IMR-90 (cell line): ENCODE data around the gene RGS3. TPM values are rescaled to one million over a fixed set of nuclear protein-coding genes. Genes with fewer than 3 reads are reported as not detected.

Source experiments
- ATAC-seq: fragments of 200-7000 bp; cut with Tn5 transposase; 2 replicates; pipeline ENCODE4 v1.9.1; 2020; ENCODE audit warnings: low read depth, mild to moderate bottlenecking, moderate library complexity
- BruUV-seq: library from RNA; stranded (reverse); fragments of 400-500 nt; replicated peaks from 2 replicates; lab custom pipeline; 2021; lab: Mats Ljungman, UMichigan
- CTCF ChIA-PET: fragments of 300-600 bp; formaldehyde crosslinking; extraction: SDS; loops from one replicate; lab custom pipeline; 2021; ENCODE audit warnings: antibody characterized with exemption; lab: Yijun Ruan, JAX
- POLR2A ChIA-PET: fragments of 300-600 bp; sonication (Branson Sonifier 250); formaldehyde crosslinking; loops from one replicate; lab custom pipeline; 2022; ENCODE audit warnings: antibody characterized with exemption; ENCODE audit not compliant: unreplicated experiment; lab: Charles Lee
- DNase-seq: peaks from one replicate; pipeline ENCODE4 v3.0.0; 2013
- H2AFZ ChIP-seq: replicated peaks from 2 replicates; pipeline ENCODE3; 2013; ENCODE audit warnings: low read length, mild to moderate bottlenecking; ENCODE audit not compliant: poor library complexity
- H2AK5ac ChIP-seq: 2 replicates; pipeline ENCODE4 v1.6.1; 2013; ENCODE audit warnings: low read depth, low read length, inconsistent platforms
- H2AK9ac ChIP-seq: replicated peaks from 2 replicates; pipeline ENCODE3; 2013; ENCODE audit warnings: mild to moderate bottlenecking, low read depth, low read length, moderate library complexity; ENCODE audit not compliant: poor library complexity
- H2BK120ac ChIP-seq: 2 replicates; pipeline ENCODE4 v1.6.1; 2013; ENCODE audit warnings: low read depth, low read length, inconsistent platforms
- H2BK15ac ChIP-seq: 3 replicates; pipeline ENCODE4 v1.6.1; 2013; ENCODE audit warnings: low read depth, low read length, inconsistent platforms
- H2BK20ac ChIP-seq: 2 replicates; pipeline ENCODE4 v1.6.1; 2013; ENCODE audit warnings: low read depth, mild to moderate bottlenecking, inconsistent platforms, low read length, moderate library complexity
- H2BK5ac ChIP-seq: 2 replicates; pipeline ENCODE4 v1.6.1; 2013; ENCODE audit warnings: mild to moderate bottlenecking, low read depth, low read length, inconsistent platforms; ENCODE audit not compliant: poor library complexity, severe bottlenecking
- H3K14ac ChIP-seq: replicated peaks from 2 replicates; pipeline ENCODE4 v1.6.1; 2013; ENCODE audit warnings: low read depth, low read length, inconsistent platforms
- H3K18ac ChIP-seq: 2 replicates; pipeline ENCODE4 v1.6.1; 2013; ENCODE audit warnings: low read depth, low read length, control low read depth
- H3K23ac ChIP-seq: 2 replicates; pipeline ENCODE4 v1.6.1; 2013; ENCODE audit warnings: low read depth, low read length, inconsistent platforms
- H3K27ac ChIP-seq: 2 replicates; pipeline ENCODE4 v1.5.1; 2013; ENCODE audit warnings: mild to moderate bottlenecking, control low read depth, low read length; ENCODE audit not compliant: insufficient read depth
- H3K27me3 ChIP-seq: 2 replicates; pipeline ENCODE4 v1.6.1; 2013; ENCODE audit warnings: low read length; ENCODE audit not compliant: control insufficient read depth, insufficient read depth
- H3K36me3 ChIP-seq: 2 replicates; pipeline ENCODE4 v1.6.1; 2013; ENCODE audit warnings: low read length, mixed read lengths; ENCODE audit not compliant: control insufficient read depth, insufficient read depth
- H3K4ac ChIP-seq: 2 replicates; pipeline ENCODE4 v1.6.1; 2013; ENCODE audit warnings: low read depth, low read length, inconsistent platforms
- H3K4me1 ChIP-seq: 2 replicates; pipeline ENCODE4 v1.6.1; 2013; ENCODE audit warnings: low read length, mixed read lengths; ENCODE audit not compliant: control insufficient read depth, insufficient read depth
- H3K4me2 ChIP-seq: 2 replicates; pipeline ENCODE4 v1.6.1; 2013; ENCODE audit warnings: low read depth, mild to moderate bottlenecking, control low read depth, low read length, moderate library complexity
- H3K4me3 ChIP-seq: 2 replicates; pipeline ENCODE4 v1.5.1; 2013; ENCODE audit warnings: low read depth, mild to moderate bottlenecking, control low read depth, low read length, moderate library complexity; ENCODE audit not compliant: insufficient read depth
- H3K56ac ChIP-seq: 2 replicates; pipeline ENCODE4 v1.6.1; 2013; ENCODE audit warnings: low read length, inconsistent platforms; ENCODE audit not compliant: insufficient read depth; ENCODE audit errors: extremely low read depth
- H3K79me1 ChIP-seq, 2 experiments: 2 replicates each; pipeline ENCODE4 v1.6.1; 2013; ENCODE audit warnings: low read length in 2 of 2, inconsistent platforms in 1 of 2, low read depth in 1 of 2
- H3K9ac ChIP-seq: 2 replicates; pipeline ENCODE4 v1.6.1; 2013; ENCODE audit warnings: low read depth, low read length, control low read depth
- H3K9me1 ChIP-seq: 2 replicates; pipeline ENCODE4 v1.6.1; 2013; ENCODE audit warnings: low read length, inconsistent platforms; ENCODE audit not compliant: insufficient read depth
- H3K9me3 ChIP-seq: 2 replicates; pipeline ENCODE4 v1.6.1; 2013; ENCODE audit warnings: low read length; ENCODE audit not compliant: control insufficient read depth, insufficient read depth
- H4K20me1 ChIP-seq: 2 replicates; pipeline ENCODE4 v1.6.1; 2013; ENCODE audit warnings: low read length, inconsistent platforms; ENCODE audit not compliant: insufficient read depth
- H4K5ac ChIP-seq: 2 replicates; pipeline ENCODE4 v1.6.1; 2013; ENCODE audit warnings: mild to moderate bottlenecking, low read depth, low read length, control low read depth
- H4K8ac ChIP-seq, 2 experiments: 2 replicates each; pipeline ENCODE4 v1.6.1; 2013; ENCODE audit warnings: low read depth in 2 of 2, low read length in 2 of 2, control low read depth in 1 of 2, inconsistent platforms in 1 of 2
- H4K91ac ChIP-seq: 2 replicates; pipeline ENCODE4 v1.6.1; 2013; ENCODE audit warnings: low read depth, low read length, inconsistent platforms; ENCODE audit not compliant: insufficient read depth
- BHLHE40 ChIP-seq: fragments of 150-350 bp; IDR thresholded peaks from 2 replicates; pipeline ENCODE4 v1.6.1; 2016; ENCODE audit warnings: mild to moderate bottlenecking, low read depth, low read length
- CEBPB ChIP-seq: IDR thresholded peaks from 2 replicates; pipeline ENCODE4 v1.6.1; 2012; ENCODE audit warnings: low read depth, low read length, improper control_type of control experiment
- CHD1 ChIP-seq: IDR thresholded peaks from 2 replicates; pipeline ENCODE4 v1.6.1; 2012; ENCODE audit warnings: low read depth, low read length, improper control_type of control experiment
- FOS ChIP-seq: fragments of 150-350 bp; IDR thresholded peaks from 2 replicates; pipeline ENCODE4 v1.6.1; 2016; ENCODE audit warnings: low read depth, low read length
- MAFK ChIP-seq: IDR thresholded peaks from 2 replicates; pipeline ENCODE4 v1.6.1; 2012; ENCODE audit warnings: low read depth, low read length, improper control_type of control experiment
- MAZ ChIP-seq: IDR thresholded peaks from 2 replicates; pipeline ENCODE4 v1.6.1; 2012; ENCODE audit warnings: low read depth, mild to moderate bottlenecking, low read length, improper control_type of control experiment, moderate library complexity, borderline replicate concordance
- MXI1 ChIP-seq: IDR thresholded peaks from 2 replicates; pipeline ENCODE4 v1.6.1; 2012; ENCODE audit warnings: low read depth, mild to moderate bottlenecking, low read length, moderate library complexity, borderline replicate concordance
- NFE2L2 ChIP-seq: fragments of 150-350 bp; IDR thresholded peaks from 2 replicates; pipeline ENCODE4 v1.6.1; 2016; ENCODE audit warnings: low read depth, mild to moderate bottlenecking, low read length
- POLR2A ChIP-seq: IDR thresholded peaks from 2 replicates; pipeline ENCODE4 v1.6.1; 2012; ENCODE audit warnings: mild to moderate bottlenecking, low read depth, low read length
- RAD21 ChIP-seq: IDR thresholded peaks from 2 replicates; pipeline ENCODE4 v1.6.1; 2012; ENCODE audit warnings: low read length, improper control_type of control experiment
- RCOR1 ChIP-seq: IDR thresholded peaks from 2 replicates; pipeline ENCODE4 v1.6.1; 2012; ENCODE audit warnings: mild to moderate bottlenecking, low read length, improper control_type of control experiment; ENCODE audit not compliant: insufficient replicate concordance
- RFX5 ChIP-seq: IDR thresholded peaks from 2 replicates; pipeline ENCODE4 v1.8.0; 2012; ENCODE audit warnings: low read depth, mild to moderate bottlenecking, low read length, moderate library complexity
- SMC3 ChIP-seq: fragments of 150-350 bp; IDR thresholded peaks from 2 replicates; pipeline ENCODE4 v1.6.1; 2016; ENCODE audit warnings: low read depth, mild to moderate bottlenecking, antibody characterized with exemption, low read length, moderate library complexity
- WGBS, 2 experiments: methylation state at CpG; one replicate each; pipeline versions ENCODE4 v1.1.5 to v1.1.7; 2013; ENCODE audit warnings: missing lambda C conversion rate in 2 of 2; ENCODE audit not compliant: insufficient read length in 1 of 2; ENCODE audit errors: extremely low coverage in 2 of 2; 5-methylcytosine and 5-hydroxymethylcytosine counted together
- dilution Hi-C: fragments of 300-500 bp; cut with HindIII; formaldehyde crosslinking; loops from one replicate; pipeline ENCODE4 v1.14.3; 2018; ENCODE audit warnings: low sequenced_read_pairs; ENCODE audit not compliant: unreplicated experiment
- in situ Hi-C: fragments of 300-500 bp; cut with MboI; formaldehyde crosslinking; loops from 3 replicates; pipeline ENCODE4 v1.14.3; 2019; ENCODE audit warnings: low sequenced_read_pairs, inconsistent platforms, mixed read lengths
- intact Hi-C: fragments of 100-400 bp; cut with micrococcal nuclease; formaldehyde crosslinking; loops from 2 replicates; pipeline ENCODE4 v1.10.0; 2022
- polyA plus RNA-seq, 3 experiments: library from polyadenylated mRNA; depleted of rRNA; stranded (reverse); fragments of >200 nt; gene quantifications; 2 replicates each; pipeline ENCODE4 v1.2.3, GENCODE V29; 2012; ENCODE audit warnings: low replicate concordance in 1 of 3
- total RNA-seq: library from RNA; depleted of rRNA; stranded (reverse); fragments of >200 nt; gene quantifications from 2 replicates; pipeline ENCODE4 v1.2.3, GENCODE V29; 2012
- TF ChIP-seq, protein P1 (sequence below): conservative IDR thresholded peaks from 2 replicates; pipeline ENCODE4 v1.5.1; 2012; ENCODE audit warnings: mild to moderate bottlenecking, low read depth, low read length, improper control_type of control experiment
- TF ChIP-seq, protein P2 (sequence below): fragments of 150-350 bp; IDR thresholded peaks from 2 replicates; pipeline ENCODE4 v1.6.1; 2016; ENCODE audit warnings: low read depth, mild to moderate bottlenecking, low read length, moderate library complexity, borderline replicate concordance
- TF ChIP-seq, protein P3 (sequence below): fragments of 150-350 bp; IDR thresholded peaks from 2 replicates; pipeline ENCODE4 v1.6.1; 2017; ENCODE audit warnings: mild to moderate bottlenecking, antibody characterized with exemption, low read length, low read depth

The RGS3 gene
- total and polyA plus RNA-seq, 2 of the 4 experiments (the other 2 are of a cell fraction) = 51.8 to 65.6 TPM

DNA sequence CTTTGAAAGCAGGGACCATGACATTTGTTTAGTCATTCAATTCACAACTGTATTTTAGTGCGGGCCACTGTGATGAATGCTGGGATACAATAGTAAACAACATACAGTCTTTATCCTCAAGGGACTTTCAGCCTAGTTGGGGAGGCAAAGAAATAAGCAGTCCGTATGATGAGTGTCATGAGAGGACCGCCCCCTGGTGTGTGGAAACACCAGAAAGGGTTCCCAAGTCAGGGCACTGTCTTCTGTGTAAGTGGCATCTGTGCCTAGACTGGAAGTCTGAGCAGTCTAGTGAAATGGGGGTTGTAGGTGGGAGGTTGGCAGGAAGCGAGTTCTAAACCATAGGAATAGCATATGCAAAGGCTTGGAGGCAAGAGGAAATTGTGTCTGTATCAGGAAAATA lies 46.2 kb upstream of the RGS3 start:
- no peaks in the 10 kb centered on the region for H3K4me1 ChIP-seq
- H4K91ac ChIP-seq = no peak overlapping the region
- CTCF ChIA-PET = no interaction called here
- TF ChIP-seq NFE2L2 (no peak), RCOR1 (no peak), BHLHE40 (no peak), FOS (no peak), RAD21 (no peak), RFX5 (no peak), MAFK (no peak), MAZ (no peak), CHD1 (no peak), CEBPB (no peak), MXI1 (no peak), SMC3 (no peak), POLR2A (no peak)
- TF ChIP-seq, protein P1, sequence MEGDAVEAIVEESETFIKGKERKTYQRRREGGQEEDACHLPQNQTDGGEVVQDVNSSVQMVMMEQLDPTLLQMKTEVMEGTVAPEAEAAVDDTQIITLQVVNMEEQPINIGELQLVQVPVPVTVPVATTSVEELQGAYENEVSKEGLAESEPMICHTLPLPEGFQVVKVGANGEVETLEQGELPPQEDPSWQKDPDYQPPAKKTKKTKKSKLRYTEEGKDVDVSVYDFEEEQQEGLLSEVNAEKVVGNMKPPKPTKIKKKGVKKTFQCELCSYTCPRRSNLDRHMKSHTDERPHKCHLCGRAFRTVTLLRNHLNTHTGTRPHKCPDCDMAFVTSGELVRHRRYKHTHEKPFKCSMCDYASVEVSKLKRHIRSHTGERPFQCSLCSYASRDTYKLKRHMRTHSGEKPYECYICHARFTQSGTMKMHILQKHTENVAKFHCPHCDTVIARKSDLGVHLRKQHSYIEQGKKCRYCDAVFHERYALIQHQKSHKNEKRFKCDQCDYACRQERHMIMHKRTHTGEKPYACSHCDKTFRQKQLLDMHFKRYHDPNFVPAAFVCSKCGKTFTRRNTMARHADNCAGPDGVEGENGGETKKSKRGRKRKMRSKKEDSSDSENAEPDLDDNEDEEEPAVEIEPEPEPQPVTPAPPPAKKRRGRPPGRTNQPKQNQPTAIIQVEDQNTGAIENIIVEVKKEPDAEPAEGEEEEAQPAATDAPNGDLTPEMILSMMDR = no peak
- TF ChIP-seq, protein P2, sequence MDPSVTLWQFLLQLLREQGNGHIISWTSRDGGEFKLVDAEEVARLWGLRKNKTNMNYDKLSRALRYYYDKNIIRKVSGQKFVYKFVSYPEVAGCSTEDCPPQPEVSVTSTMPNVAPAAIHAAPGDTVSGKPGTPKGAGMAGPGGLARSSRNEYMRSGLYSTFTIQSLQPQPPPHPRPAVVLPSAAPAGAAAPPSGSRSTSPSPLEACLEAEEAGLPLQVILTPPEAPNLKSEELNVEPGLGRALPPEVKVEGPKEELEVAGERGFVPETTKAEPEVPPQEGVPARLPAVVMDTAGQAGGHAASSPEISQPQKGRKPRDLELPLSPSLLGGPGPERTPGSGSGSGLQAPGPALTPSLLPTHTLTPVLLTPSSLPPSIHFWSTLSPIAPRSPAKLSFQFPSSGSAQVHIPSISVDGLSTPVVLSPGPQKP = no peak
- TF ChIP-seq, protein P3, sequence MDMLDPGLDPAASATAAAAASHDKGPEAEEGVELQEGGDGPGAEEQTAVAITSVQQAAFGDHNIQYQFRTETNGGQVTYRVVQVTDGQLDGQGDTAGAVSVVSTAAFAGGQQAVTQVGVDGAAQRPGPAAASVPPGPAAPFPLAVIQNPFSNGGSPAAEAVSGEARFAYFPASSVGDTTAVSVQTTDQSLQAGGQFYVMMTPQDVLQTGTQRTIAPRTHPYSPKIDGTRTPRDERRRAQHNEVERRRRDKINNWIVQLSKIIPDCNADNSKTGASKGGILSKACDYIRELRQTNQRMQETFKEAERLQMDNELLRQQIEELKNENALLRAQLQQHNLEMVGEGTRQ = no peak
- no peak for ATAC-seq
- POLR2A ChIA-PET = no interaction called here
- no peak overlapping the region for H2AFZ ChIP-seq
- H3K18ac ChIP-seq = no peak overlapping the region
- H3K36me3 ChIP-seq = no peaks in the 10 kb centered on the region
- no peak overlapping the region for H3K4ac ChIP-seq
- H3K23ac ChIP-seq = no peak overlapping the region
- no peak overlapping the region for H2BK20ac ChIP-seq
- no peak overlapping the region for H2BK5ac ChIP-seq
- H2AK5ac ChIP-seq = no peak overlapping the region
- no peak overlapping the region for H2BK120ac ChIP-seq
- no peaks in the 10 kb centered on the region for H3K9me1 ChIP-seq
- dilution Hi-C loops (no loop called here), in situ Hi-C loops (no loop called here), intact Hi-C loops (no loop called here)
- H3K4me3 ChIP-seq = no peak overlapping the region
- no peaks in the 10 kb centered on the region for H3K9me3 ChIP-seq
- WGBS, 2 experiments = 75% methylated on average over 1 of the region's 4 CpGs; no CpG with 5 or more reads in 1 of the 2 experiments
- no TSS peak for BruUV-seq
- H3K79me1 ChIP-seq = no peaks in the 10 kb centered on the region
- H3K9ac ChIP-seq = no peak overlapping the region
- H2AK9ac ChIP-seq = no peak overlapping the region
- DNase-seq = no peak
- no peak overlapping the region for H3K56ac ChIP-seq
- no peaks in the 10 kb centered on the region for H4K20me1 ChIP-seq
- no peak overlapping the region for H3K4me2 ChIP-seq
- no peak overlapping the region for H4K5ac ChIP-seq
- no peak overlapping the region for H2BK15ac ChIP-seq
- no peak overlapping the region for H3K14ac ChIP-seq
- no peak overlapping the region for H4K8ac ChIP-seq
- H3K27me3 ChIP-seq = peaks cover 22% of the 10 kb centered on the region
- H3K27ac ChIP-seq = no peak overlapping the region
